ENCODE results near the gene WNT8B. TPM values are rescaled to one million over a fixed set of nuclear protein-coding genes. Genes with fewer than 3 reads are reported as not detected.

The WNT8B gene
- total RNA-seq, 1 experiment from 2014 or later, result 0.29 TPM

DNA sequence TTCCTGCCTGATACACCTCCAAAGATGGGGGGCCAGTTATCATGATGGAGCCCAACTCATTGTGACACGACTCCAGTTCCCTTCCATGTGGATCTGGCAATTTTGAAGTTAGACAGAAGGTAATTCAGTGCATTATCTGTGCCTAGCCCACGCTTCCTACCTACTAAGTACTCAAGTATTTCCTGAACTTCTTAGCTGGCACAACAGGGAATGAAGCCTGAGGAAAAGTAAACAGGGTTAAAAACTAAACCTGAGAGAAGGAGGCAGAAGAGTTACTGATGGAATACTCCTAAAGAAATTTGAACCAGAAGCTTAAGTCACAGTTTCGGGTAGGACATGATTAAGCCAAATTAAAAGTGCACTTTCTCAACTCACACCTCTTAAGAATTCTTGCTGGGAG lies 58.0 kb downstream of the WNT8B start:
- Histone ChIP-seq H3K4me3 (ENCODE audit: low read length) (no peak overlapping the region), H3F3A (ENCODE audit: low read length, unreplicated experiment) (no peaks in the 10 kb centered on the region), H3K79me2 (ENCODE audit: low read length) (no peaks in the 10 kb centered on the region), H3K9ac (ENCODE audit: low read length) (no peak overlapping the region), H3K27ac (ENCODE audit: low read length) (peak overlapping the region; percentile 31), H3K4me1 (ENCODE audit: insufficient read depth, low read length) (peaks cover 24% of the 10 kb centered on the region), H3K36me3 (ENCODE audit: low read depth, low read length) (no peaks in the 10 kb centered on the region; the same call in 1 of the 2 replicates), H4K20me1 (ENCODE audit: low read length) (no peaks in the 10 kb centered on the region), H3K9me3 (ENCODE audit: low read length) (no peaks in the 10 kb centered on the region), H3K4me2 (ENCODE audit: low read length) (no peak overlapping the region), H3K27me3 (ENCODE audit: low read length) (no peaks in the 10 kb centered on the region), H2AFZ (ENCODE audit: low read length) (no peak overlapping the region), H3K9me2 (replicated peaks; ENCODE audit: low read length) (no peaks in the 10 kb centered on the region)
- no peak for TF ChIP-seq EZH2phosphoT487 (IDR thresholded peaks at IDR 0.05; ENCODE audit: borderline replicate concordance, low read length)
- TF ChIP-seq, protein P1, sequence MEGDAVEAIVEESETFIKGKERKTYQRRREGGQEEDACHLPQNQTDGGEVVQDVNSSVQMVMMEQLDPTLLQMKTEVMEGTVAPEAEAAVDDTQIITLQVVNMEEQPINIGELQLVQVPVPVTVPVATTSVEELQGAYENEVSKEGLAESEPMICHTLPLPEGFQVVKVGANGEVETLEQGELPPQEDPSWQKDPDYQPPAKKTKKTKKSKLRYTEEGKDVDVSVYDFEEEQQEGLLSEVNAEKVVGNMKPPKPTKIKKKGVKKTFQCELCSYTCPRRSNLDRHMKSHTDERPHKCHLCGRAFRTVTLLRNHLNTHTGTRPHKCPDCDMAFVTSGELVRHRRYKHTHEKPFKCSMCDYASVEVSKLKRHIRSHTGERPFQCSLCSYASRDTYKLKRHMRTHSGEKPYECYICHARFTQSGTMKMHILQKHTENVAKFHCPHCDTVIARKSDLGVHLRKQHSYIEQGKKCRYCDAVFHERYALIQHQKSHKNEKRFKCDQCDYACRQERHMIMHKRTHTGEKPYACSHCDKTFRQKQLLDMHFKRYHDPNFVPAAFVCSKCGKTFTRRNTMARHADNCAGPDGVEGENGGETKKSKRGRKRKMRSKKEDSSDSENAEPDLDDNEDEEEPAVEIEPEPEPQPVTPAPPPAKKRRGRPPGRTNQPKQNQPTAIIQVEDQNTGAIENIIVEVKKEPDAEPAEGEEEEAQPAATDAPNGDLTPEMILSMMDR (conservative IDR thresholded peaks at IDR 0.05; ENCODE audit: low read depth, low read length), result no peak
- TF ChIP-seq EZH2 (IDR thresholded peaks at IDR 0.05; ENCODE audit: low read length, unreplicated experiment), result no peak
- intact Hi-C loops (cut with micrococcal nuclease), result loop anchor here (5.0 kb wide), 1 partner anchor 174 kb away; the partner anchor contains the start of gene SCD
- CTCF ChIA-PET, result interaction anchor here (0.5 to 1.2 kb wide), 5 partner anchors 15 to 265 kb away, joined by 3 to 21 read pairs (median 3); partner anchors contain the start of genes HIF1AN and SCD
- BruUV-seq (replicated peaks), result no TSS peak
- POLR2A ChIA-PET (ENCODE audit: unreplicated experiment), result interaction anchor here (0.9 kb wide), 1 partner anchor 15 kb away, joined by 3 read pairs; the partner anchor contains the start of gene HIF1AN
- DNase-seq, result peak; percentile 59
- peak; percentile 51 for ATAC-seq

DNA sequence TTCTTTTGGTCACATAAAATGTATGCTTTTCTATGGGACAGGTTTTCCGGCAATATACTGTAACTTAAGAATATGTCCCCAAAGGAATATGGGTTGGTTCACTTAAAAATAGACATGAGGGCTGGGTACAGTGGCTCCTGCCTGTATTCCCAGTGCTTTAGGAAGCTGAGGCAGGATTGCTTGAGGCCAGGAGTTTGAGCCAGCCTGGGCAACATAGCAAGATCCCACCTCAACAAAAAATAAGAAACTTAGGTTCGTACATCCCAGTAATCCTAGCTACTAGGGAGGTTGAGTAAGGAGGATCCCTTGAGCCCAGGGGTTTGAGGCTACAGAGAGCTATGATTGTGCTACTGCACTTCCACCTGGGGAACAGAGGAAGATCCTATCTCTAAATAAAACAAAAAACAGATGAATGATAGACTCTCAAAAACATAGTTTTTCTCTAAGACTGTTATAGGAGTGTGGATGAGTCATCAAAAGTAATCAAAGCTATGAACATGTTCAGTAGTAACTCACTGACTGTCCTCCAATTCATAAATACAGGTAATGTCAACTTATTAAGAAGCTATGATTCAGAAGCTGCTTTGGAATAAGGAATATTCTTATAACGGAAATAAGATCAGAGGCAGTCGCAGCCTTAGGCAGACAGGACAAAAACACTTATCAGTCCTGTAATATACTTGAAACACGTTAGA lies 59.4 kb downstream of the WNT8B start:
- DNase-seq (peak; percentile 65), ATAC-seq (peak; percentile 76)
- no peaks in the 10 kb centered on the region for H3K9me3 ChIP-seq (ENCODE audit: low read length)
- H3K27me3 ChIP-seq (ENCODE audit: low read length), result no peaks in the 10 kb centered on the region
- no peak for TF ChIP-seq EZH2 (IDR thresholded peaks at IDR 0.05; ENCODE audit: low read length, unreplicated experiment)
- no peak for TF ChIP-seq EZH2phosphoT487 (IDR thresholded peaks at IDR 0.05; ENCODE audit: borderline replicate concordance, low read length)
- TF ChIP-seq, protein P1 (conservative IDR thresholded peaks at IDR 0.05; ENCODE audit: low read depth, low read length), result no peak
- H3K4me2 ChIP-seq (ENCODE audit: low read length), result peak overlapping the region; percentile 29; the same call in 1 of the 2 replicates
- peaks cover 24% of the 10 kb centered on the region for H3K4me1 ChIP-seq (ENCODE audit: insufficient read depth, low read length)
- no peaks in the 10 kb centered on the region for H3K9me2 ChIP-seq (replicated peaks; ENCODE audit: low read length)
- no TSS peak for BruUV-seq (replicated peaks)
- H4K20me1 ChIP-seq (ENCODE audit: low read length), result no peaks in the 10 kb centered on the region
- no peak overlapping the region for H3K4me3 ChIP-seq (ENCODE audit: low read length)
- intact Hi-C loops (cut with micrococcal nuclease), result loop anchor here (5.0 kb wide), 1 partner anchor 175 kb away; the partner anchor contains the start of gene SCD
- peak overlapping the region; percentile 49 for H3K27ac ChIP-seq (ENCODE audit: low read length)
- ChIA-PET CTCF (interaction anchor here (0.6 kb wide), 1 partner anchor 13 kb away, joined by 5 read pairs; the partner anchor contains the start of gene HIF1AN), POLR2A (ENCODE audit: unreplicated experiment) (interaction anchor here (0.5 to 0.6 kb wide), 4 partner anchors 11 to 149 kb away, joined by 3 to 13 read pairs (median 4); partner anchors contain the start of gene HIF1AN)
- no peak overlapping the region for H3K9ac ChIP-seq (ENCODE audit: low read length)
- H3K36me3 ChIP-seq (ENCODE audit: low read depth, low read length), result peaks cover 10% of the 10 kb centered on the region
- no peaks in the 10 kb centered on the region for H3F3A ChIP-seq (ENCODE audit: low read length, unreplicated experiment)
- 0 out of 2 replicates have a peak, but pooled peaks cover 4% of the 10 kb centered on the region for H3K79me2 ChIP-seq (ENCODE audit: low read length)
- H2AFZ ChIP-seq (ENCODE audit: low read length), result no peak overlapping the region

Data from PC-3 (cell line).